Suppressor macrophage treated with lipopolysaccharide for 1 hour (primary cell): Measurements from ENCODE around the gene VMAC.

Experiments used
- DNase-seq, 3 donors: peaks; one replicate each; pipeline ENCODE4 v3.0.0-alpha.2; 2020 to 2022

The VMAC gene

DNA sequence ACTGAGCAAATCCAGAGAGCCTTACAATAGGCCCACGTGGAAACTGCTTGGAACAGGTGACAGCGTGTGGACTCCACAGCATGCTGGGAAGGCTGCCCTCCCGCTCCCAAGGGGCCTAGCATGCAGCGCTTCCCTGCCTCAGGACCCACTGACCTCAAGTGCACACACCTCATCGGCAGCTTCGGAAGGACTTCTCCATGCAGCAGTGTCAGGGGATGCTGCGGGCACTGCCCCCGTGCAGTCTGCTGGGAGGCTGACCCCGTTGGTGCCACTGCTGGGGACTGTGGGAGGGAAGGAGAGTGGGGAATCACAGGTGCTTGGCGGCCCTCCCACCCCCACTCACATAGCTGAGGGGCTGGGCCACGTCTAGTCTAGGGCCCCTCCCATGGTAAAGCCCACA is 26.6 kb downstream of the VMAC start:
- no peak for DNase-seq

GRCh38 chr19:5932146-5932545 is 27.5 kb downstream of the VMAC start:
- no peak for DNase-seq

GRCh38 chr19:5932609-5933262 is 28.1 kb downstream of the VMAC start:
- no peak for DNase-seq

DNA sequence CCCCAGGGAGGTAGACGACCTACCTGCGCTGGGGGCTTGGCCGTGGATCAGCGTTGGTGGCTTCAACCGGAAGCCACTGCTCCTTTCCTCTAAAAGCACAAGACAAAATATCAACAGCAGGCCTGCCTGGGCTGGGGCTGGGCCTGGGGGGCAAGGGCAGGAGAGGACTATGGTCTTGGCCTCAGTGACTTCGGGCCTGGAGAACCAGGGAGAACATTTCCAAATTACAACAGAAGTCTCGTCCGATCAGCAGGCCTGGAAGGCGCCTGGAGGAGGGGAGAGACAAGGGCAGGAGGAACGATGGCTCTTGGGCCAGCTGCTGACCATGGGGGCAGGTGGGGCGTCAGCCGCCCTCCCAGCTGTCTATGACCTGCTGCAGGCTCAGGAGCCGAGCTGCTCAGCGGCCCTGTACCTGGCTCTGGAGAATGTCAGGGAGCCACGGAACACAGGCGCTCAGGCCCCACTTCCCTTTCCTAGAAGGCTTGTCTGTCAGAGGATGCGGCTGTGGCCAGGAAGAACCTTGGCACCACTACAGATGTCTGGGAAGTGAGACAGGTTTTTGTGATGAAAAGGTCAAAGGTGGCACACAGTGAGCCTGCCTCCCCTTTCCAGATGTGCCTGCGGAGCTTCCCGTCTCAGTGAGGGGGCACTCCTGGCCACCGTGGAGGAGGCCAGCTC is 28.9 kb downstream of the VMAC start:
- DNase-seq: no peak

- no peak for DNase-seq
Observed at GRCh38 chr19:5934069-5934401, 29.4 kb downstream of the VMAC start.

DNA sequence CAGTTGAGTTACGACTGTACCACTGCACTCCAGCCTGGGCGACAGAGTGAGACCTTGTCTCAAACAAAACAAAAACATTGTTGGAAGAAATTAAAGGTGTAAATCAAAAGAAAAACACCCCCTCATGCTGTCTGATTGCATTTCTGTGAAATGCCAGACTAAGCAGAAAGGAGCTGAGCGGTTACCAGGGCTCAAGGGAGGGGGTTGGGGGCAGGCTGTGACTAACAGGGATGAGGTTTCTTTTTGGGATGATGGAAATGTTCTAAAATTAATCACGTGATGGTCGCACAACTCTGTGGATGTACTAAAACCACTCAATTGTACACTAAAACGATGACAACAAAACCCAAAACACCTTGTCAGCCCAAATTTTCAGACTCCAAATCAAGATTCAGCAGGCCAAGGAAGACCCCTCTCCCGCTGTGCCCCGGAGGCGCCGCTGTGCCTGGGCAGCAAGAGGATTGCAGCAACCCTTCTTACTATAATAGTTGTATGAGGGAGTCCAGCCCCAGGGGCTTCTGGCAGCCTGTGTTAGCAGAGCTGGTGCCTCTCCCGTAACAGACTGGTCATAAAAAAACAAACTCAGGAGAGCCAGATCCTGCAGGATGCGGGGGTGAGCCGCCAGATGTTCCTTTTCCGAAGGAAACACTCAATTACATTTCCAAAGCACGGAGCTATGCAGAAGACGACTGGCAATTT is 30.3 kb downstream of the VMAC start:
- DNase-seq: no peak

GRCh38 chr19:5935473-5936291 is 31.0 kb downstream of the VMAC start:
- no peak for DNase-seq

GRCh38 chr19:5936292-5936592 is 31.6 kb downstream of the VMAC start:
- no peak for DNase-seq

DNA sequence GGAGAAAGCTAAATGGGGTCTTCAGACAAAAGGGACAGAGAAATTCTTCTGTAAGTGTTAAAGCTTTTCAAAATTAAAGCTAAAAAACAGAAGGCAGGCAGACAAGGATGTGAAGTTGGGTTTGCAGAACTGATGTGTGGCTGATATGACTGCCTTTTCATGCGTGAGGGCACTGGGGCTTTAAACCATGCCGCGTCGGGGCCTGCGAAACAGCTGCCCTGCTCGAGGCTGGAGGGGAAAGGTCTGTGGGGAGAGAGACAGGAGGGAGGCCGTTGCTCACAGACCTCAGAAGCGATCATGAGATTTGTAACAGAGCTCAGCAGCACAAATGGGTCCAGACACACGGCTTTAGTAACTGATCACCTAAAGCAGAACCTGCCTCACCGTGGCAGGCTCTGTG is 32.9 kb downstream of the VMAC start:
- DNase-seq: no peak

GRCh38 chr19:5940260-5941208 is 35.9 kb downstream of the VMAC start:
- no peak for DNase-seq

GRCh38 chr19:5941673-5942072 is 37.0 kb downstream of the VMAC start:
- DNase-seq: no peak

GRCh38 chr19:5943045-5943444 is 38.4 kb downstream of the VMAC start:
- DNase-seq: no peak

- DNase-seq: peak; percentile 40 to 45 (median 41)
Observed at GRCh38 chr19:5943623-5944022, 39.0 kb downstream of the VMAC start.

- peak; percentile 80 to 90 (median 89) for DNase-seq
Observed at GRCh38 chr19:5947435-5947834, 42.8 kb downstream of the VMAC start.

GRCh38 chr19:5948752-5949564 is 44.3 kb downstream of the VMAC start:
- no peak for DNase-seq

- no peak for DNase-seq
Observed at GRCh38 chr19:5949792-5950305, 45.2 kb downstream of the VMAC start.

DNA sequence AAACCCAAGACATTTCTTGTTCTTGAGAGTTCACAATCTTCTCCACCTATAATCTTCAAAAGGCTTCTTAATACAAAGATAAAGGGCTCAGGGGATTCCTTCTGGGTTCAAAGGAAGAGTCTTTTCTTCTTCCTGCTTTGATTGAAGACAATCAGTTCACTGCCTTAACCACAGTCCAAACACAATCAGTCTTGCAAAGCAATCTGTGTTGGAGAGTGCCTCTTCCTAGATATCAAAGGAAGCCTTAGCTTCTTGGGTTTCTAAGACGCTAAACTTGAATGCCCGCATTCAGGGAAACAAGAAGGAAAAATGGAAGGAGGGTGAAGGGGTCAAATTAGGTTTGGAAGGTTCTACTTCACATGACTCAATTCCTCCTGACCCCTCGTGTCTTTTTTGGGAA is 46.1 kb downstream of the VMAC start:
- no peak for DNase-seq

GRCh38 chr19:5951338-5951861 is 46.7 kb downstream of the VMAC start:
- DNase-seq: peak; percentile 58 to 69 (median 60)

- DNase-seq: no peak
Observed at GRCh38 chr19:5952193-5953029, 47.7 kb downstream of the VMAC start.

DNA sequence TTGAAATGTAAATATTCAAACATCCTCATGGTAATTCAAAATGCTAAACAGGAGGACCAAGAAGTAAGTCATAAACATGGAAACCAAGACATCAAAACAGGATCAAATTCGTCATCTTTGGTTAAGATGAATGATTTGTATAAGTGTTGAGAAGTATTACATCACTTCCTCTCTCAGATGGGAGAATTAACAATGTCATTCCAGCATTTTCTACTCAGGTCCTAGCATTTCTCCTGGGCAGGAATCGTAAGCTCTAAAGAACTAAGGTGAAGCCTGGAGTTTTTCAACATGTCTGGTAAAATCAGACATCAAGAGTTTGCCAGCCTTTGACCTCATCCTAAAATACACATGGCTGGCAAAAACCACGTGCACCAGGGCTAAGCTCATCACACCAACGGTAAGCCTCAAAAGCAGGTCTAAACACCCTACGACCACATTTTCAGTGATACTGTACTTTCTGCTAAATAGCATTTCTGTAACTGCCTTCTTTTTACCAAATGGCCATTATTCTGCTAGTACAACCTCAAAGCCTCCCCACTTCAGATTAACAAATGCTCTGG is 48.4 kb downstream of the VMAC start:
- peak in 2 of 3 donors; percentile 44 to 56 for DNase-seq
